Stimulated activated CD8-positive, alpha-beta memory T cell treated with anti-CD3 and anti-CD28 coated beads, Interleukin-4, amount 100 ng/mL, for 4 hours (primary cell): ENCODE data around the gene BSPRY.
A peak's percentile ranks its signal among the peaks of the same experiment; 100 is the strongest.
"Not testable (repeated sequence)": the region's sequence is repeated elsewhere in the genome, so short reads cannot be mapped to it uniquely, and the experiment has no call there.

Experiments
- DNase-seq, 2 donors: peaks; one replicate each; pipeline ENCODE4 v3.0.0-alpha.2; 2020; ENCODE audit warnings: low read depth in 2 of 2, low spot score in 1 of 2

Gene BSPRY

GRCh38 chr9:113393281-113393680 lies 43.9 kb downstream of the BSPRY start:
- DNase-seq: no peak

DNA sequence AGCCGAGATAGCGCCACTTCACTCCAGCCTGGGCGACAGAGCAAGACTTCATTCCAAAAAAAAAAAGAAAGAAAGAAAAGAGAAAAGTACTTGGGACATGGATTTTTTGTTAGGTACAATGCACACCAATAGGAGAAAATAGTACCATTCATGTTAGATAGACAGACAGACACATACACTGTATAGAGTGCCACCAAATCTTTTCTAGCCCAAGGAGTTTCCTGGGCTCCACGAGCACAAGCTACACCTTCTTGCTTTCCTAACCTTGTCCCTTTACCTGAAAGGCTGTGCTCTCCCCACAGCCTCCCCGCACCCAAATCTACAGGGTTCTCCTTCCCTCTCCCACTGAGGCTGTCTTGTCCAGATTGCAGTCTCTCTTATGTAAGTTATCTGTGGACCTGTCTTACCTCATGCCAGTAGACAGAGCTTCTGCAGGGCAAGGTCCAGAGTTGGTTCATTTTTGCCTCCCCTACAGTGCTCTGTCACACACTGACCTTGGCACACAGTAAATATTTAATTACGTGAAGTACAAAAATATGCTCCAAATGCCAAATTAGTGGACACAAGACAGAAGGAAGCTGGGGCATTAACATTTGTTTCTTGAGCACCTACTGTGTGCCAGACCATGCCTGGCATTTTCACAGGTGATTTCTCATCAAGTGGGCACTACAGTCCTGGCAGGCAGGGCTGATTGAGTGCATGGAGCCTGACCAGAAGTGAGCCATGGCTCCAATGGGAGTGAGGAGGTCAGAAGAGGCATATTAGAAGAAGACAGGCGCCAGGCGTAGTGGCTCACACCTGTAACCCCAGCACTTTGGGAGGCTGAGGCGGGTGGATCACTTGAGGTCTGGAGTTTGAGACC lies 45.9 kb downstream of the BSPRY start:
- DNase-seq: no peak

GRCh38 chr9:113397203-113397631 lies 47.9 kb downstream of the BSPRY start:
- no peak for DNase-seq

- DNase-seq: no peak
These were observed 49.5 kb downstream of the BSPRY start for GRCh38 chr9:113398796-113399195.

GRCh38 chr9:113399646-113400200 lies 50.4 kb downstream of the BSPRY start:
- DNase-seq: no peak

DNA sequence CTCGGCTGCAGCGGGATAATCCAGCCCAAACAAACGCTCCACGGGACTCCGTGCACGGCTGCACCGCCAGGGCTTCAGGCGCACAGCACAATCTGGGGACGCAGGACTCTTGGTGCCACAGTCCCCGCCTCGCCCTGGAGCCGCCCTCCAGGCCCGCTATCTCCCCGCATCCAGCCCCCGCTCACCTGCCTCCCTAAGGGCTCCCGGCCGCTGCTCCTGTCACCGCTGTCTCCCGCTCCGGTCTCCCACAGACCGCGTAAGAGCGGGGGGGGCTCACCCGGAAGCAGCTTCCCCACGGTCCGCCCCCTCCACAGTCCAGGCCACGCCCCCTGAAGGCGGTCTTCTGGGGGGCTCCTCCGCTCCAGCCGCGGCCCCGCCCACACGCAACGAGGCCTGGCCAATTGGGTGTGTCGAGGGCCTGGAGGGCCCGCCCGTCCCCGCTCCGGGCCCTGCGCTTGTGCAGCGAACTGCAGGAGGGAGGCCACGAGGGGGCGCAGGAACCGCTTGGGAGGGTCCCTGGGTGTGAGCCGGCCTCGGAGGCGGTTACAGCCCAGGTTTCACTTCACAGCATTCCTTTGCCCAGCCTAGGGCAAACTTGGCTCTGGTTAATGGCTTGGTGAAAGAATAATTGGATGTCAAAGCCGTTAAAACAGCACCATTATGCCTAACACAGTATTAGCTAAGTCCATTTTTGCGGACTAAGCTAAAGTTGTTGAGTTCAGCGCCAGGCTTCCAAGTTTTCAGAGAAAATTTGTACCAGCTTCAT lies 51.9 kb downstream of the BSPRY start, which contains the start of gene ALAD:
Gene ALAD, minus strand, starts transcription at position 258 of the 766 bp plus-strand sequence. CDS start 7,725 bp downstream, outside the sequence.
- DNase-seq: peak; percentile 98 to 99

DNA sequence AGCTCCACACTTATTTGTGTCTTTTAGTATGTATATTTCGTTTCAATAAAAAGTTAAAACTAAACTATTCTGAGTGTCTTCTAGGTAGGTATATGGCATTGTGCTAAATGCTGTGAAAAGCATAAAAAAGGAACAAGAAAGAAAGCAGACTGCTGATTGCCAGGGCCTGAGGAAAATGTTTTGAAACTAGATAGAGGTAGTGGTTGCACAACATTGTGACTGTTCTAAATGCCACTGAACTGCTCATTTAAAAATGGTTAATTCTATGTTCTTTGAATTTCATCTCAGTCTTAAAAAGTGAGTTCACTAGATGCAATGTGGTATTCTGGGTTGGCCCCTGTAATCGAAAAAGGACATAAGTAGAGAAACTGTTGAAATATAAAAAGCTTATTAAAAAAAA lies 54.3 kb downstream of the BSPRY start:
- DNase-seq: no peak

GRCh38 chr9:113406353-113406752 lies 57.0 kb downstream of the BSPRY start:
- DNase-seq: not testable (repeated sequence)

- DNase-seq: not testable (repeated sequence)
These were observed 57.7 kb downstream of the BSPRY start for GRCh38 chr9:113406873-113407511.

DNA sequence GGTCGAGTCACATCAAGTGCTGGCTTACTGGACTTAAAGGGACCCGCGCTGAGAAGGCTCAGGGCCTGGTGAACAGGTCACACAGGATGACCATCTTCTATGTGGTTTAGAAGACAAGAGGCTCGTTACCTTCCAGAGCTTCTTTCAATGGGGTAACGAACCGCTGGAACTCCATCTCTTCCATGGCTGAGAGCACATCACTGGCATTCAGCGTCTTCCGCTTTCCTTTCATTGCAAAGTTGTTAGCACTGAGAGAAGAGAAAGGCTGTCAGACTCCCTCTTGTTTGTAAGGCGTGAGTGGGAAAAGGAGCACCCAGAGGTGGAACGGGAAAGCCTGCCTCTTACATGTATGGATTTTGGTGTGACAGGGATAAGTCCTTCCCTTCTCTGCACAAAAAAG lies 60.1 kb downstream of the BSPRY start:
- DNase-seq: no peak

- no peak for DNase-seq
These were observed 60.5 kb downstream of the BSPRY start for GRCh38 chr9:113409883-113410206.

- peak; percentile 87 to 88 for DNase-seq
These were observed 61.0 kb downstream of the BSPRY start, which contains the start of the genes C9orf43 and POLE3 for GRCh38 chr9:113410207-113410864. TSS of gene C9orf43 (plus strand) at chr9:113410747. CDS start at chr9:113413494, 2,747 bp downstream. TSS of gene POLE3 (minus strand) at chr9:113410675. CDS start at chr9:113410293, 382 bp downstream.

- DNase-seq: no peak
These were observed 66.9 kb downstream of the BSPRY start for GRCh38 chr9:113416149-113416721.

- DNase-seq: no peak
These were observed 68.0 kb downstream of the BSPRY start for GRCh38 chr9:113417370-113417769.
